C4-2B (cell line): ENCODE results near the gene WNT10A.

ENCODE experiments used
- ZFX ChIP-seq: fragments of 450-650 bp; IDR thresholded peaks from 2 replicates; pipeline ENCODE4 v1.6.1; 2017
- TF ChIP-seq, protein P1 (sequence below): fragments of 450-650 bp; conservative IDR thresholded peaks from 2 replicates; pipeline ENCODE4 v1.5.1; 2017; ENCODE audit warnings: mild to moderate bottlenecking

DNA sequence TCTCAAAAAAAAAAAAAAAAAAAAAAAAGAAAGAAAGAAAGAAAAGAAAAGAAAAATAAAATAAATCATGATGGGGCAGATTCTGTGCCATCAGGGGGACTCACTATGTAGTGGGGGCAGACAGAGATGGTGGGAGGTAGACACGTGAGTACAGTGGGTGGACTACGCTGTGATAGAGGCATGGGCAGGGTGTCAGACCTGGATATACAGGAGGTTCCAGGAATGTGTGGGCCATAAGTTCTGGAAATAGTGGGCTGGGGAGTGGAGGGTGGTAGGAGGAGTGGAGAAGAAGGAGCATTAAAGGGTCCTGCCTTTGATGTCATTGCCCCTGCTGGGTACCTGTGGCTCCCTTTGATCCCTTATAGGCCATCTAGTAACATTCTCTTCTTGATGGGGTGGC lies 29.9 kb upstream of the WNT10A start:
- TF ChIP-seq, protein P1, sequence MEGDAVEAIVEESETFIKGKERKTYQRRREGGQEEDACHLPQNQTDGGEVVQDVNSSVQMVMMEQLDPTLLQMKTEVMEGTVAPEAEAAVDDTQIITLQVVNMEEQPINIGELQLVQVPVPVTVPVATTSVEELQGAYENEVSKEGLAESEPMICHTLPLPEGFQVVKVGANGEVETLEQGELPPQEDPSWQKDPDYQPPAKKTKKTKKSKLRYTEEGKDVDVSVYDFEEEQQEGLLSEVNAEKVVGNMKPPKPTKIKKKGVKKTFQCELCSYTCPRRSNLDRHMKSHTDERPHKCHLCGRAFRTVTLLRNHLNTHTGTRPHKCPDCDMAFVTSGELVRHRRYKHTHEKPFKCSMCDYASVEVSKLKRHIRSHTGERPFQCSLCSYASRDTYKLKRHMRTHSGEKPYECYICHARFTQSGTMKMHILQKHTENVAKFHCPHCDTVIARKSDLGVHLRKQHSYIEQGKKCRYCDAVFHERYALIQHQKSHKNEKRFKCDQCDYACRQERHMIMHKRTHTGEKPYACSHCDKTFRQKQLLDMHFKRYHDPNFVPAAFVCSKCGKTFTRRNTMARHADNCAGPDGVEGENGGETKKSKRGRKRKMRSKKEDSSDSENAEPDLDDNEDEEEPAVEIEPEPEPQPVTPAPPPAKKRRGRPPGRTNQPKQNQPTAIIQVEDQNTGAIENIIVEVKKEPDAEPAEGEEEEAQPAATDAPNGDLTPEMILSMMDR: no peak
- no peak for TF ChIP-seq ZFX
